Stimulated activated CD8-positive, alpha-beta memory T cell treated with anti-CD3 and anti-CD28 coated beads, Interleukin-7, amount 100 ng/mL, for 1 hour (primary cell): Measurements from ENCODE around the gene SERPINB6.
"Not testable (repeated sequence)": the region's sequence is repeated elsewhere in the genome, so short reads cannot be mapped to it uniquely, and the experiment has no call there.

Experiments
- DNase-seq, 2 donors: peaks; one replicate each; pipeline ENCODE4 v3.0.0-alpha.2; 2020; ENCODE audit warnings: low read depth in 2 of 2

The SERPINB6 gene

GRCh38 chr6:2977799-2978590 lies 6.6 kb upstream of the SERPINB6 start:
- no peak for DNase-seq

- DNase-seq: no peak
Observed at GRCh38 chr6:2977290-2977689, 5.9 kb upstream of the SERPINB6 start.

GRCh38 chr6:2976571-2977085 lies 5.3 kb upstream of the SERPINB6 start:
- DNase-seq: no peak

GRCh38 chr6:2976060-2976459 lies 4.7 kb upstream of the SERPINB6 start:
- no peak for DNase-seq

GRCh38 chr6:2973676-2974075 lies 2.3 kb upstream of the SERPINB6 start:
- DNase-seq: no peak

- DNase-seq: not testable (repeated sequence)
Observed at GRCh38 chr6:2973180-2973579, 1.8 kb upstream of the SERPINB6 start.

GRCh38 chr6:2972685-2973084 lies 1.3 kb upstream of the SERPINB6 start:
- DNase-seq: not testable (repeated sequence)

- not testable (repeated sequence) for DNase-seq
Observed at GRCh38 chr6:2972219-2972487, 786 bp upstream of the SERPINB6 start.

- DNase-seq: no peak
Observed at GRCh38 chr6:2970753-2971419, 481 bp downstream of the SERPINB6 start.

- DNase-seq: no peak
Observed at GRCh38 chr6:2970034-2970685, 1.2 kb downstream of the SERPINB6 start.

GRCh38 chr6:2969549-2969948 lies 1.8 kb downstream of the SERPINB6 start:
- DNase-seq: no peak

- no peak for DNase-seq
Observed at GRCh38 chr6:2968600-2969135, 2.7 kb downstream of the SERPINB6 start.

GRCh38 chr6:2967936-2968335 lies 3.4 kb downstream of the SERPINB6 start:
- no peak for DNase-seq

GRCh38 chr6:2966347-2966746 lies 5.0 kb downstream of the SERPINB6 start:
- no peak for DNase-seq

- DNase-seq: no peak
Observed at GRCh38 chr6:2964793-2965505, 6.4 kb downstream of the SERPINB6 start.

- DNase-seq: no peak
Observed at GRCh38 chr6:2963756-2964155, 7.6 kb downstream of the SERPINB6 start.

GRCh38 chr6:2962636-2963035 lies 8.7 kb downstream of the SERPINB6 start:
- no peak for DNase-seq

- no peak for DNase-seq
Observed at GRCh38 chr6:2962004-2962403, 9.4 kb downstream of the SERPINB6 start.

GRCh38 chr6:2961506-2961905 lies 9.9 kb downstream of the SERPINB6 start:
- DNase-seq: no peak

- no peak for DNase-seq
Observed at GRCh38 chr6:2960935-2961334, 10.4 kb downstream of the SERPINB6 start.

GRCh38 chr6:2959909-2960719 lies 11.3 kb downstream of the SERPINB6 start:
- no peak for DNase-seq
